Endothelial cell of umbilical vein (primary cell): ENCODE results near the gene TRPM3. TPM values are rescaled to one million over a fixed set of nuclear protein-coding genes. Genes with fewer than 3 reads are reported as not detected.

Experiments used
- BruUV-seq: library from RNA; stranded (reverse); fragments of 400-500 nt; replicated peaks from 2 replicates; lab custom pipeline; 2021; lab: Mats Ljungman, UMichigan
- CTCF ChIA-PET: fragments of 300-600, 350-600 bp; sonication (Branson Sonifier 250); formaldehyde crosslinking; loops from one replicate; lab custom pipeline; 2021; ENCODE audit warnings: antibody characterized with exemption, inconsistent platforms; lab: Charles Lee
- POLR2A ChIA-PET: fragments of 300-600, 350-600 bp; sonication (Branson Sonifier 250); formaldehyde crosslinking; loops from one replicate; lab custom pipeline; 2021; ENCODE audit warnings: antibody characterized with exemption, inconsistent platforms; lab: Charles Lee
- DNase-seq: peaks from one replicate; pipeline ENCODE4 v3.0.0-alpha.2; 2011; ENCODE audit warnings: low read depth, low spot score
- FAIRE-seq: peaks from 2 replicates; lab custom pipeline; 2011; peaks lifted over from hg19 to GRCh38; lab: Jason Lieb, UNC
- H2AFZ ChIP-seq: 2 replicates; pipeline ENCODE4 v1.6.0; 2012; ENCODE audit warnings: low read depth, low read length, control low read depth, inconsistent platforms
- H3K27ac ChIP-seq: 2 replicates; pipeline ENCODE4 v1.5.1; 2011; ENCODE audit warnings: low read depth, mild to moderate bottlenecking, control low read depth, low read length, moderate library complexity; ENCODE audit not compliant: insufficient read depth
- H3K27me3 ChIP-seq, 2 experiments: 2 replicates each; pipeline versions ENCODE4 v1.6.0 to v1.6.1; 2011; ENCODE audit warnings: low read length in 2 of 2, mixed read lengths in 1 of 2; ENCODE audit not compliant: control insufficient read depth in 2 of 2, insufficient read depth in 2 of 2
- H3K36me3 ChIP-seq, 2 experiments: 2 replicates in 1 of 2; 3 replicates in 1 of 2; pipeline ENCODE4 v1.5.1; 2011; ENCODE audit warnings: low read length in 2 of 2, mild to moderate bottlenecking in 1 of 2, moderate library complexity in 1 of 2; ENCODE audit not compliant: control insufficient read depth in 2 of 2, insufficient read depth in 2 of 2; ENCODE audit errors: extremely low read depth in 1 of 2
- H3K4me1 ChIP-seq: 3 replicates; pipeline ENCODE4 v1.5.1; 2011; ENCODE audit warnings: mild to moderate bottlenecking, low read length; ENCODE audit not compliant: control insufficient read depth, insufficient read depth; ENCODE audit errors: extremely low read depth
- H3K4me2 ChIP-seq: 2 replicates; pipeline ENCODE4 v1.6.1; 2011; ENCODE audit warnings: low read length, control low read depth, mixed read lengths; ENCODE audit not compliant: insufficient read depth
- H3K4me3 ChIP-seq, 3 experiments: fragments of 200-600 bp in 1 of 3; sonication (generic), shearing (Covaris generic) in 1 of 3; replicated peaks in 1 of 3; 2 replicates each; pipeline ENCODE4 v1.5.1; 2011 to 2016; ENCODE audit warnings: control low read depth in 3 of 3, low read length in 3 of 3, mild to moderate bottlenecking in 2 of 3, inconsistent platforms in 1 of 3, low read depth in 1 of 3, moderate library complexity in 1 of 3; ENCODE audit not compliant: insufficient read depth in 1 of 3
- H3K79me2 ChIP-seq: 2 replicates; pipeline ENCODE4 v1.6.0; 2012; ENCODE audit warnings: low read length, inconsistent platforms; ENCODE audit not compliant: control insufficient read depth, insufficient read depth
- H3K9ac ChIP-seq: replicated peaks from 2 replicates; pipeline ENCODE3; 2011; ENCODE audit warnings: low read length, control low read depth; ENCODE audit not compliant: insufficient read depth; ENCODE audit errors: extremely low read depth
- H3K9me1 ChIP-seq: replicated peaks from 3 replicates; pipeline ENCODE4 v1.6.0; 2011; ENCODE audit warnings: mild to moderate bottlenecking, low read length; ENCODE audit not compliant: control insufficient read depth, insufficient read depth; ENCODE audit errors: extremely low read depth
- H3K9me3 ChIP-seq: replicated peaks from 2 replicates; pipeline ENCODE4 v1.5.1; 2012; ENCODE audit warnings: low read length, inconsistent platforms; ENCODE audit not compliant: control insufficient read depth, insufficient read depth
- H4K20me1 ChIP-seq: replicated peaks from 2 replicates; pipeline ENCODE3; 2011; ENCODE audit warnings: mild to moderate bottlenecking, low read length; ENCODE audit not compliant: control insufficient read depth, insufficient read depth; ENCODE audit errors: extremely low read depth
- CTCF ChIP-seq, 2 donors: IDR thresholded peaks; 1 replicate in 1 of 2; 2 replicates in 1 of 2; pipeline ENCODE4 v1.5.1; 2011; ENCODE audit warnings: low read length in 2 of 2, mild to moderate bottlenecking in 2 of 2, moderate library complexity in 2 of 2, control low read depth in 1 of 2, inconsistent platforms in 1 of 2, low read depth in 1 of 2; ENCODE audit not compliant: insufficient read depth in 1 of 2; ENCODE audit errors: extremely low read depth in 1 of 2
- EZH2 ChIP-seq: IDR thresholded peaks from 2 replicates; pipeline ENCODE4 v1.6.1; 2012; ENCODE audit warnings: borderline replicate concordance, low read depth, mild to moderate bottlenecking, moderate library complexity, low read length, inconsistent platforms; ENCODE audit not compliant: severe bottlenecking
- FOS ChIP-seq: IDR thresholded peaks from 2 replicates; pipeline ENCODE4 v1.6.1; 2011; ENCODE audit warnings: mild to moderate bottlenecking, low read length, moderate library complexity, borderline replicate concordance; ENCODE audit not compliant: insufficient read depth
- GATA2 ChIP-seq: IDR thresholded peaks from 2 replicates; pipeline ENCODE4 v1.7.0; 2011; ENCODE audit warnings: low read depth, mild to moderate bottlenecking, moderate library complexity, mixed read lengths, low read length; ENCODE audit not compliant: insufficient read length, insufficient read depth
- JUN ChIP-seq: IDR thresholded peaks from 2 replicates; pipeline ENCODE4 v1.6.1; 2011; ENCODE audit warnings: borderline replicate concordance, low read depth; ENCODE audit not compliant: insufficient read length, insufficient read depth
- MAX ChIP-seq: IDR thresholded peaks from 2 replicates; pipeline ENCODE4 v1.6.1; 2011; ENCODE audit not compliant: insufficient read depth, insufficient read length
- MYC ChIP-seq: IDR thresholded peaks from one replicate; pipeline ENCODE4 v1.6.1; 2011; ENCODE audit warnings: mild to moderate bottlenecking, low read depth, low read length
- POLR2A ChIP-seq: IDR thresholded peaks from 2 replicates; pipeline ENCODE4 v1.6.1; 2012; ENCODE audit warnings: low read depth, mild to moderate bottlenecking, control low read depth, low read length
- POLR2AphosphoS5 ChIP-seq: IDR thresholded peaks from 2 replicates; pipeline ENCODE4 v1.6.1; 2012; ENCODE audit warnings: low read depth, mild to moderate bottlenecking, control low read depth, low read length, moderate library complexity; ENCODE audit not compliant: insufficient read depth
- dilution Hi-C: fragments of 300-500 bp; cut with MboI; formaldehyde crosslinking; loops from one replicate; pipeline ENCODE4 v1.15.0; 2019; ENCODE audit warnings: low sequenced_read_pairs; ENCODE audit not compliant: extremely low pct_ligation_motif_present
- intact Hi-C: fragments of 100-400 bp; cut with micrococcal nuclease; formaldehyde crosslinking; loops from one replicate; pipeline ENCODE4 v1.10.0; 2022
- polyA plus RNA-seq, 4 experiments: library from polyadenylated mRNA; depleted of rRNA in 3 of 4; stranded (reverse) in 3 of 4; unstranded in 1 of 4; fragments of >200 nt; gene quantifications; 2 replicates each; pipeline versions ENCODE4 v1.2.1 to v1.2.3, GENCODE V29; 2011 to 2012; ENCODE audit warnings: missing spikeins in 1 of 4
- total RNA-seq: library from RNA; stranded (reverse); gene quantifications from 2 replicates; pipeline ENCODE4 v1.2.3, GENCODE V29; 2021

TRPM3 gene
- total and polyA plus RNA-seq, 2 donors (not counting 3 experiments of a cell fraction or from before 2014, with no cell fraction given): 0.17 to 0.33 TPM

GRCh38 chr9:71090896-71091295, 30.5 kb downstream of the TRPM3 start:
- Histone ChIP-seq H3K9ac (no peak overlapping the region), H3K9me1 (no peaks in the 10 kb centered on the region), H3K4me2 (no peak overlapping the region), H3K79me2 (no peaks in the 10 kb centered on the region), H4K20me1 (no peaks in the 10 kb centered on the region), H3K9me3 (no peaks in the 10 kb centered on the region), H3K4me1 (no peaks in the 10 kb centered on the region), H3K4me3 (no peak overlapping the region), H2AFZ (no peak overlapping the region), H3K36me3 (no peaks in the 10 kb centered on the region), H3K27me3 (no peaks in the 10 kb centered on the region), H3K27ac (no peak overlapping the region)
- no peak for FAIRE-seq
- CTCF ChIA-PET: interaction anchor here (1.3 kb wide), 1 partner anchor 194 kb away, joined by 3 read pairs; no protein-coding TSS in a partner anchor
- BruUV-seq: no TSS peak
- dilution Hi-C loops (no loop called here), intact Hi-C loops (no loop called here)
- POLR2A ChIA-PET: no interaction called here
- TF ChIP-seq FOS (no peak), CTCF (IDR thresholded peaks at IDR 0.05; ENCODE audit: extremely low read depth in 1 of 2, insufficient read depth in 1 of 2, low read depth in 1 of 2, low read length in 2 of 2) (no peak), POLR2A (no peak), MAX (no peak), GATA2 (no peak), MYC (no peak), JUN (no peak), POLR2AphosphoS5 (no peak), EZH2 (no peak)
- no peak for DNase-seq
